ENCODE measurements around the gene ZNF710. TPM values are rescaled to one million over a fixed set of nuclear protein-coding genes. Genes with fewer than 3 reads are reported as not detected.

The ZNF710 gene
- total and polyA plus RNA-seq, 2 donors (not counting 3 experiments of a cell fraction or from before 2014, with no cell fraction given), result 8.9 to 32.4 TPM

GRCh38 chr15:90065682-90066049, 64.5 kb downstream of the ZNF710 start:
- no peaks in the 10 kb centered on the region for H3K9me1 ChIP-seq (replicated peaks; ENCODE audit: control insufficient read depth, extremely low read depth, insufficient read depth, low read length)
- no peak overlapping the region for H3K4me3 ChIP-seq (replicated peaks in 1 of 3; ENCODE audit: insufficient read depth in 1 of 3, low read depth in 1 of 3, low read length in 3 of 3)
- DNase-seq (ENCODE audit: low read depth, low spot score) (no peak), FAIRE-seq (no peak)
- no peak overlapping the region for H3K4me2 ChIP-seq (ENCODE audit: insufficient read depth, low read length)
- peaks cover 7% of the 10 kb centered on the region for H3K79me2 ChIP-seq (ENCODE audit: control insufficient read depth, insufficient read depth, low read length)
- TF ChIP-seq CTCF (IDR thresholded peaks at IDR 0.05; ENCODE audit: extremely low read depth in 1 of 2, insufficient read depth in 1 of 2, low read depth in 1 of 2, low read length in 2 of 2) (no peak), JUN (IDR thresholded peaks at IDR 0.05; ENCODE audit: borderline replicate concordance, insufficient read depth, insufficient read length, low read depth) (no peak), EZH2 (IDR thresholded peaks at IDR 0.05; ENCODE audit: borderline replicate concordance, low read depth, low read length, severe bottlenecking) (no peak), POLR2A (IDR thresholded peaks at IDR 0.05; ENCODE audit: low read depth, low read length) (no peak), MYC (IDR thresholded peaks at IDR 0.05; ENCODE audit: low read depth, low read length) (no peak), FOS (IDR thresholded peaks at IDR 0.05; ENCODE audit: borderline replicate concordance, insufficient read depth, low read length) (no peak), GATA2 (IDR thresholded peaks at IDR 0.05; ENCODE audit: insufficient read depth, insufficient read length, low read depth, low read length) (no peak)
- peaks cover 0 to 8% of the 10 kb centered on the region in 2 experiments for H3K36me3 ChIP-seq (ENCODE audit: control insufficient read depth in 2 of 2, extremely low read depth in 1 of 2, insufficient read depth in 2 of 2, low read length in 2 of 2)
- intact Hi-C loops (cut with micrococcal nuclease) (loop anchor here (1.0 kb wide), 2 partner anchors 31 to 45 kb away; no protein-coding TSS in a partner anchor), dilution Hi-C loops (cut with MboI; ENCODE audit: extremely low pct_ligation_motif_present, low sequenced_read_pairs) (no loop called here)
- H3K4me1 ChIP-seq (ENCODE audit: control insufficient read depth, extremely low read depth, insufficient read depth, low read length), result peaks cover 28% of the 10 kb centered on the region
- no peaks in the 10 kb centered on the region for H3K27me3 ChIP-seq (ENCODE audit: control insufficient read depth in 2 of 2, insufficient read depth in 2 of 2, low read length in 2 of 2)
- BruUV-seq (replicated peaks), result no TSS peak
- ChIA-PET POLR2A (no interaction called here), CTCF (interaction anchor here (0.7 to 1.7 kb wide), 6 partner anchors 11 to 172 kb away, joined by 3 to 5 read pairs (median 4); partner anchors contain the start of genes AP3S2 and ARPIN)
- no peaks in the 10 kb centered on the region for H4K20me1 ChIP-seq (replicated peaks; ENCODE audit: control insufficient read depth, extremely low read depth, insufficient read depth, low read length)
- no peak overlapping the region for H2AFZ ChIP-seq (ENCODE audit: low read depth, low read length)
- no peaks in the 10 kb centered on the region for H3K9me3 ChIP-seq (replicated peaks; ENCODE audit: control insufficient read depth, insufficient read depth, low read length)
- peak overlapping the region; percentile 31 for H3K9ac ChIP-seq (replicated peaks; ENCODE audit: extremely low read depth, insufficient read depth, low read length)
- peak overlapping the region; percentile 79 for H3K27ac ChIP-seq (ENCODE audit: insufficient read depth, low read depth, low read length)
